NCI-H69 (cell line): ENCODE results near the gene PAPPA.

ENCODE experiments used
- DNase-seq: peaks from one replicate; lab custom pipeline; 2025; lab: John Stamatoyannopoulos, UW

Gene PAPPA

GRCh38 chr9:116223926-116224325, 70.3 kb downstream of the PAPPA start:
- DNase-seq: peak; percentile 84

DNA sequence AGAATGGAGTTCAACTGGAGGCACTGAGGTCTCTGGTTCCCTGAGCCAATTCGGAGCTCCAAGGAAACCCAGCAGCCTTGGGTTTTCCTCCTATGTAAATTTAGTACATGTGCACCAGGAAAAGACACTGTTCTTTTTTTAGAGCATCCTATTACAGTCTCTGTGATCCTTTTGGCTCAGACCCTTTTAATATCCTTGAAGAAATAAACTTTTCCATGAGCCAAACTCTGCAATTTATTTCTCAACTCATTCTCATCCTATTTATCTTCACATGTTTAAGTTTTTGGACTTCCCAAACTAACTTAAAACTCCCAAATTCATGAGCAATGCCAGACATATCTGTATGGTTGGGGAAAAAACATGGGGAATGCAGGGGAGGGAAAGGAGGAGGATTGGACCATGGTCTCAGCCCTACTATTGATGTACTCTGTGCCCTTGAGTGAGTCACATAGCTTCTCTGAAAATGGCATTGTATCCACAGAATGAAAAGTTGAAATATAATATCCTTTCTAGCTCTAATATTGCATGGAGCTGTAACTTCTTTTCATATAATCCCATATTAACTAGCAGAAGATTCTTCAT, 76.6 kb downstream of the PAPPA start:
- no peak for DNase-seq

GRCh38 chr9:116232424-116233159, 79.0 kb downstream of the PAPPA start:
- DNase-seq: peak; percentile 65

DNA sequence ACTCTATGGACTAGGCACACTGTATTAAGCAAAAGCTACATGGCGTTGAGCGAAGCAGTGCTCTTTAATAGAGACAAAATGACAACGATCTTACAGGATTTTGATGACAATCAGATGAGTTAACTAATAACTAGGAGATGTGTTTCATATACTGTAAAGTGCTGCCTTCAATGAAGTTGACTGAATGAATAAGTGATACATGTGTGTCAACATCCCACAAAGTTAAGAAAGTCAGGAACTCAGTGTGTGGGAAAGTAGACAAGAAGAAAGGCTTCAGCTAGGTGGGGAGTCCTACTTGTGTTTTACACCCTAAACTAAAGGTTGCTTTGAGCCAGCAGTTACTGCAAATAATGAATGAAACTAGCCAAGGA, 79.6 kb downstream of the PAPPA start:
- no peak for DNase-seq

DNA sequence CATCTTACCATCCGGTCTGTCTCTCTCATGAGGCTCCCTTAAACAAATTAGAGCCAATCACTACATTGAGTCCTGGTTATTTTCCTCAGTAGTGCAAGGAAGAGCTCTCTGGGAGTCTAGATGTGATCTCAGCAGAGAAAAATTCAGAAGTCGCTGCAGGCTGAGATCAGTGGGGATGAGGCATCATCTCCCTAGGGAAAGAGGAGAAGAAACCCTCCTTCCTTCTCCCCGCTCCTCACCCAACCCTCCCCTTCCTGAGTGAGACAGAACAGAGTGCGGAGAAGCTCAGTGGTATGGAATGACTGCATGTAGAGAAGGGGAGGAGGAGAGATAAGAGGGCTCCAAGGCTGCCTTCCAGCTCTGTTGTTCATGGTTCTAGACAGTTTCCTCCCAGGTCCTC, 80.5 kb downstream of the PAPPA start:
- DNase-seq: no peak

DNA sequence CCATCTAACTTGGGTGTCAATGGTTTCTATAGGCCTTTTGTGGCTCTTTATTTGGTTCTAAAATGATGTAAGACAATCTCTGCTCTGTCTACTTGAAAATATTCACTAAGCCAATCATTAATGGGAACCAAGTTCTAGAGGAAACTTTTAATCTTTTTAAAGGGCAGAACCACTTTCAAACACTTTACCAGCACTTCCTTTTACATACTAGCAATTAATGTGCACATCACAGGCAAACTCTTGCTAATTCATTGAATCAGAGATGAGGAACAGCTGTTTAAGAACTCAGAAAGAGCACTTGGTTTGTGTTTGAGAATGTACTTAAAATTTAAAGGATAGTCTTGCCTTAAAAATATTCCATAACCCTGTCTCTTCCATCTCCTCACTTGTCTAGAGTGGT, 83.4 kb downstream of the PAPPA start:
- no peak for DNase-seq

DNA sequence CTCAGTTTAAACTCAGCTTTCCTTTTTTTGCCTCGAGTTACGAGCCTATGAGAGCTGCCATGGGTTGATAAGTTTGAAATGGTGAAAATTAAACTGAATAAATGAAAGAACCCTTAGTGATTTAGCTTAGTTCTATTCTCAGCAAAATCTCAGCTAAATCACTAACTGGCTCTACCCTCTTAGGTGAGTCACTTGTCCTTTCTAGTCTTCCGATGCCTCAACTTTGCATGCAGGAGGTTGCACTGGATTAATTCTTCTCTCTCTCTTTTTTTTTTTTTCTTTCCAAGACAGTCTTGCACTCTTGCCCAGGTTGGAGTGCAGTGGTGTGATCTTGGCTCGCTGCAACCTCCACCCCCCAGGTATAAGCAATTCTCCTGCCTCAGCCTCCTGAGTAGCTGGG, 83.9 kb downstream of the PAPPA start:
- DNase-seq: no peak

DNA sequence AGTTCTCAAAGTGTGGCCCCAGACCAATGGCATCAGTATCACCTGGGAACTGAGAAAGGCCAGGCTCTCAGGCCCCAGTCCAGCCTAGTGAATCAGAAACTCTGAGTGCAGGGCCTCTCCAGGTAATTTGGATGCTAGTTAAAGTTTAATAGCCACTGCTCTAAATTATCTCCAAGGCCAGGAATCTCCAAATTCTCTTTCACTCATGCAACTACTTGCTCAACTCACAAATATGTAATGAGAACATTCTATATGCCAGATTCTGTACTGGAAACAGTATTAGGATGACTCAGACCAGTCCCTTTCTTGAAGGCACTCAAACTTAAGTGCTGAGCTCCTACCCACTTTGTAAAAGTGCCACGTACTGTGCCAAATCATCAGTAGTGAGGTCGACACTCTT, 84.6 kb downstream of the PAPPA start:
- DNase-seq: no peak

DNA sequence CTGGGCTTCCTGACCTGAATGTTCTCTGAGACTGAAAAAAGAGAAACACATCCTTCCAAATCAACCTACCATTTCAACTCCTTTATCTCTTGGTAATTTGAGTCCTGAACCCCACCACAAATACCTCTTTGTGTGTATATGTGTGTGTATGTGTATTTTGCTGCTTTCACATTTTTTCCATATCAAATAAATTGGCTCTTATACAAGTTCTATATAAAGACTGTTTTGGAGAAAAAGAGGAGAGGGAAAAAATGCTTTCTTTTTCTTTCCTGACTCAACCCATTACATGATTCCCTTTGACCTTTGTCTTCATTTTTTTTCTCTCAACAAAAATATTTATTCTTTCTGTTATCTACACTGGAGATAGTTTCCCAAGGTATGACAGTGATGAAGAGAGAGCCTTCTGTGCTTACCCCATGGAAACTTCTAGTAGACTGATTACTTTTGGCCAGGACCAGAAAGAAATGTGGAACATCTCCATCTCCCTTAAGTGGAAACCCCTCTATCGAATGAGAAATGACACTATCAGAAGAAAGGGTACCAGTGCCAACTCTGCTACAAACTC, 85.3 kb downstream of the PAPPA start:
- DNase-seq: no peak

GRCh38 chr9:116243708-116244107, 90.1 kb downstream of the PAPPA start:
- DNase-seq: no peak

GRCh38 chr9:116247284-116247683, 93.7 kb downstream of the PAPPA start:
- no peak for DNase-seq

- no peak for DNase-seq
Observed at GRCh38 chr9:116247791-116248374, 94.3 kb downstream of the PAPPA start.

GRCh38 chr9:116250891-116251290, 97.3 kb downstream of the PAPPA start:
- no peak for DNase-seq

- no peak for DNase-seq
Observed at GRCh38 chr9:116251366-116251765, 97.8 kb downstream of the PAPPA start.

GRCh38 chr9:116260531-116260930, 106.9 kb downstream of the PAPPA start:
- no peak for DNase-seq

- no peak for DNase-seq
Observed at GRCh38 chr9:116262448-116262847, 108.9 kb downstream of the PAPPA start.

- no peak for DNase-seq
Observed at GRCh38 chr9:116264361-116264760, 110.8 kb downstream of the PAPPA start.

DNA sequence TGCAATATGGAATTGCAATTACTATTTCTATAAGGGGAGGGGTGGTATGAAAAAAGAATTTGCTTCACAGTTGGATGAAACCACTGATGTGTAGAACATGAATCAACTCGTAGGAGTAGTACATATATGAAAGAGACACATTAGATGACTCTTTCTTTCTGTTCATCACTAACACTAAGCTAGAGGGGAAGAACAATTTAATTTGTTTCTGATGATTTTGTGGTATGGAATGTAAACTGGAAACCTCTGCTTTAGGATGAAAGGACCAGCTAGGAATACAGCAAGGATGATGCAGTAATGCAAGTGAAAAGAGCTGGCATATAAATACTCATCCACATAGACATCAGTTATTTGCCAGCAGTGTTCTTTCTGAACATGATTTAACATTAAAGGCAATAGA, 113.4 kb downstream of the PAPPA start:
- DNase-seq: no peak

- peak; percentile 75 for DNase-seq
Observed at GRCh38 chr9:116269250-116269649, 115.7 kb downstream of the PAPPA start.

DNA sequence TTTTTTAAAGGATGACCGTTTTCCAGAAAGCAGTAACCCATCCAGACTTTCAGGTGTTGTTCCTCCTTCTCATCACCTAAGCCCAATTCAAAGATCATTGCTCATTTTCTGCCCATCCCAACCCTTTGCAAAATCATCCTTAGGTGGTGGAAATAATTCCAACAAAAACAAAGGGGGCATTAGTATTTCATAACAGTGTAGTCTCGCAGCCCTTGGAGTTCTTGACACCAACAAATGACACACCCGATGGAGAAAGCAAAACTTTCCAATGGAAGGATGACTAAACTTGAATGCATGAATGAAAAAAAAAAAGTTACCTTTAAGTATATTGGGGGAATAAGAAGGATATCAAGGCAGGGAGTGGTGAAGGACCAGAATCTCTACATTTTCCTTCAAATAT, 117.0 kb downstream of the PAPPA start:
- DNase-seq: no peak

DNA sequence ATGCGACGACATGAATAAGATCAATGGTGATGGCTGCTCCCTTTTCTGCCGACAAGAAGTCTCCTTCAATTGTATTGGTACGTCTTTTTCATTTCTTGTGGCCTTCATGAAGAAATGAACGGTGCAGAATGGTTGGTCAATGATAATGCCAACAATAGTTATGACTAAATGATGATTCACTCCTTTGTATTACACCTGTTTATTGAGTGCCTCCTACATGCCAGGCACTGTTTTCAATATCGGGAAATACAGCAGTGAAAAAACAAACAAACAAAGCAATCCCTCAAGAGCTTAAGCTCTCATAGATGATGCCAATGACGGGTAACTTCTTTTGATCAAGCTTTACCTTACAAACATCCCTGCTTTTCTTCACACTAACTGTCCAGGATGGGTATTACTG, 117.7 kb downstream of the PAPPA start:
- no peak for DNase-seq

DNA sequence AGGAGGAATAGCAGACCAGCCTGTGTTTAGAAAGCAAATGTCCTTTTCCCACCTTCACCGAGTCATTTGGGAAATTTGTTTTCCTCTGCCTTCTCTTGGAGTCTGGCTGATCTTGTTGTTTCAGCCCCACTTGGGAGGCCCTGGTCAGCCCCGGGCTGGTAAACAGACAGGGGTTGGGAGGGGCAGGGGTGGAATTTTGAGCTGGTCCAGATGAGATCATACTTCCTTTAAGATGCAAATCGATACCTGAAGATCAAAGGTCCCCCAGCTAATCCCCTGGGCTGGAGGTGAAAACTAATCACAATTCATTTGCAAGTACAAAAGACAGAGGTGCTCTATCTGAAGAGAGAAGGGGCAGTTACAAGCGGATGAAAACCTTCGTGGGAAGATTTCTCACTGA, 118.4 kb downstream of the PAPPA start:
- no peak for DNase-seq

DNA sequence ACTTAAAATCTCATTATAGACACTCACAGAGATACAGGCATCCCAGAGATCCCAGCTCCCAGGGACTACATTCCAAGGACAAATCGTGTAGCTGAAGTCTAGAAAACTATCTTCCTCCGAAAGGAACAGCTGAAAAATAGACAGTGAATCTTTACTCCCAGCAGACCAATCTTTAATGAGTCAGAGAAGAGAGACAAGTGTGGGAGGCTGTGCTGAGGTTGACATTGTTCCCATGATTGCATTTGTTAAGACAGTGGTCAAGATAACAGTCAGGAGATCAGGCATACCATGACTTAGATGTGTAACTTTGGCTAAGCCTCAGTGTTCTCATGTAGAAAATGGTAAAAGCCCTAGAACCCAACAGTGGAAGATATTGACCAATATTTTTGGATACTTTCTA, 120.7 kb downstream of the PAPPA start:
- DNase-seq: no peak
